Measurements from ENCODE around the gene SRL. TPM values are rescaled to one million over a fixed set of nuclear protein-coding genes. Genes with fewer than 3 reads are reported as not detected.

SRL gene
- total and polyA plus RNA-seq, 10 donors, result 0.57 to 5.8 (median 3.1) TPM

- no peak overlapping the region for H3K27ac ChIP-seq
- no peak overlapping the region for H3K4me3 ChIP-seq
- no peaks in the 10 kb centered on the region for H3K9me3 ChIP-seq
- H3K27me3 ChIP-seq (replicated peaks in 1 of 7), result no peaks in the 10 kb centered on the region
- WGBS, 5 donors, result 71 to 77% (median 74%) methylated on average over 14 of the region's 14 CpGs
- intact Hi-C loops (cut with DNase I; ENCODE audit: low total_unique reads), result no loop called here
- TF ChIP-seq POLR2A (IDR thresholded peaks at IDR 0.05) (no peak), POLR2AphosphoS5 (IDR thresholded peaks at IDR 0.05) (no peak), CTCF (IDR thresholded peaks at IDR 0.05 in 8 of 11, conservative IDR thresholded peaks at IDR 0.05 in 3 of 11) (no peak)
- H3K4me1 ChIP-seq, result peaks cover 0 to 12% (median 2%) of the 10 kb centered on the region in 6 donors
- no peaks in the 10 kb centered on the region for H3K36me3 ChIP-seq
- DNase-seq, result no peak
Observed at GRCh38 chr16:4246777-4247459, 5.0 kb upstream of the SRL start.

DNA sequence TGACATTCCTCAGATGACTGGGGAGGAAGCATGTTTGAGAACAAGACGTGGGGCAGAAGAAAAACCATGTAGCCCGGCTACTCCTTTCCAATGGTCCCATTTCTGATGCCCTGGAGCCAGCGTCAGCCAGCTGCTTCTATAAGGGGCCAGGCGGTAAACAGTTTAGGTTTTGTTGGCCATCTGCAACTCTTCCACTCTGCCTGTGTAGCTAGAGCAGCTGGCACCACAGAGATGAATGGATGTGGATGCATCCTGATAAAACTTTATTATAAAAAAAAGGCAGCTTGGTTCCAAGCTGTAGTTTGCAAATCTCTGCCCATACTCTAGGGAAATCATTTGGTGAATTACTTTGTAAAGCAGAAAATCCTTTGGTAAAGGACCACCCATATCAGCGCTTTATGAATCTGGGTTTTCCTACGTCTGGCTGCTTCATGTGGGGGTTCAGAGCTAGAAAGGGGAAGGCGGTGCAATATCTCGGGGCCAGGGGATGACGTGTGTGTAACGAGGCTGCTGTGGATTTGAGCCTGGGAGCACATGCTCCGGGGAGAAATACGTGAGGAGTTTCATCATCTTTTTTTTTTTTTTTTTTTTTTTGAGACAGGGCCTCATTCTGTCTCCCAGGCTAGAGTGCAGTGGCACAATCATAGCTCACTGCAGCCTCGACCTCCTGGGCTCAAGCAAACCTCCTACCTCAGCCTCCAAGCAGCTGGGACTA is 3.4 kb upstream of the SRL start:
- no peak for DNase-seq

GRCh38 chr16:4244254-4245076 is 2.6 kb upstream of the SRL start:
- DNase-seq, result no peak
- Histone ChIP-seq H3K9me3 (no peaks in the 10 kb centered on the region), H3K27me3 (replicated peaks in 1 of 7) (no peaks in the 10 kb centered on the region), H3K36me3 (no peaks in the 10 kb centered on the region), H3K4me1 (peaks cover 0 to 27% (median 9%) of the 10 kb centered on the region in 6 donors), H3K4me3 (no peak overlapping the region), H3K27ac (no peak overlapping the region)
- TF ChIP-seq CTCF (IDR thresholded peaks at IDR 0.05 in 8 of 11, conservative IDR thresholded peaks at IDR 0.05 in 3 of 11), result no peak
- TF ChIP-seq POLR2A (IDR thresholded peaks at IDR 0.05), result no peak
- TF ChIP-seq POLR2AphosphoS5 (IDR thresholded peaks at IDR 0.05), result no peak
- intact Hi-C loops (cut with DNase I; ENCODE audit: low total_unique reads), result no loop called here
- 83 to 95% (median 90%) methylated on average over 10 of the region's 10 CpGs for WGBS, 5 donors

More for the DNA sequence above, 3.4 kb upstream of the SRL start:
- Histone ChIP-seq H3K27me3 (replicated peaks in 1 of 7) (no peaks in the 10 kb centered on the region), H3K27ac (no peak overlapping the region), H3K36me3 (no peaks in the 10 kb centered on the region), H3K4me1 (peaks cover 0 to 29% (median 8%) of the 10 kb centered on the region in 6 donors), H3K4me3 (no peak overlapping the region), H3K9me3 (no peaks in the 10 kb centered on the region)
- no peak for TF ChIP-seq CTCF (IDR thresholded peaks at IDR 0.05 in 8 of 11, conservative IDR thresholded peaks at IDR 0.05 in 3 of 11)
- no peak for TF ChIP-seq POLR2A (IDR thresholded peaks at IDR 0.05)
- intact Hi-C loops (cut with DNase I; ENCODE audit: low total_unique reads), result no loop called here
- WGBS, 5 donors, result 68 to 90% (median 75%) methylated on average over 13 of the region's 13 CpGs
